HG02588 (cell line): ENCODE results near the gene NDFIP2.
"Not testable (repeated sequence)": the region's sequence is repeated elsewhere in the genome, so short reads cannot be mapped to it uniquely, and the experiment has no call there.

Source experiments
- ATAC-seq: cut with Tn5 transposase; IDR thresholded peaks from one replicate; pipeline ENCODE4 v1.9.1; 2021; ENCODE audit warnings: mild to moderate bottlenecking, moderate library complexity; ENCODE audit not compliant: unreplicated experiment

The NDFIP2 gene

GRCh38 chr13:79585033-79585432, 104.1 kb downstream of the NDFIP2 start:
- ATAC-seq: no peak

GRCh38 chr13:79589603-79590393, 108.8 kb downstream of the NDFIP2 start:
- ATAC-seq: no peak

DNA sequence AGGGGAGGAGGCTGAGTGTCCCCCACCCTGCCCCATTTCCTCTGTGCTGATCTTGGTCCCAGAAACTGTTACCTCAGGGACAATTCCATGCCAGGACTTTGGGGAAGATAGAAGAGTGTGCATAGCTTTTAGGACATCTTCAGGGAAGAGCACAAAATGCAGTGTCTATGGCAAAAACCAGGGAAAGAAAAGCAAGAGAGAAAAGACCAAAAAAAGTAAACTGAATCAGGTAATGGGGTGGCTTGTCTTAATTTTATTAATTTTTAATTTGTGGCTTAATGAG, 109.4 kb downstream of the NDFIP2 start:
- ATAC-seq: no peak

- ATAC-seq: no peak
Observed at GRCh38 chr13:79591493-79591892, 110.5 kb downstream of the NDFIP2 start.

- ATAC-seq: no peak
Observed at GRCh38 chr13:79593121-79593520, 112.2 kb downstream of the NDFIP2 start.

- ATAC-seq: no peak
Observed at GRCh38 chr13:79593641-79594275, 112.8 kb downstream of the NDFIP2 start.

DNA sequence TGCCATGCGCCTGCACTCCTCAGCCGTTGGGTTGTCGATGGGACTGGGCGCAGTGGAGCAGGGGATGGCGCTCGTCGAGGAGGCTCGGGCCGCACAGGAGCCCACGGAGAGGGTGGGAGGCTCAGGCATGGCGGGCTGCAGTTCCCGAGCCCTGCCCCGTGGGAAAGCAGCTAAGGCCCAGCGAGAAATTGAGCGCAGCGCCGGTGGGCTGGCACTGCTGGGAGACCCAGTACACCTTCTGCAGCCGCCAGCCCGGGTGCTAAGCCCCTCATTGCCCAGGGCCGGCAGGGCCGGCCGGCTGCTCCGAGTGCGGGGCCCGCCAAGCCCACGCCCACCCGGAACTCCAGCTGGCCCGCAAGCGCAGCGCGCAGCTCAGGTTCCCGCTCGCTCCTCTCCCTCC, 119.2 kb downstream of the NDFIP2 start:
- not testable (repeated sequence) for ATAC-seq

GRCh38 chr13:79602936-79603335, 122.0 kb downstream of the NDFIP2 start:
- ATAC-seq: no peak

DNA sequence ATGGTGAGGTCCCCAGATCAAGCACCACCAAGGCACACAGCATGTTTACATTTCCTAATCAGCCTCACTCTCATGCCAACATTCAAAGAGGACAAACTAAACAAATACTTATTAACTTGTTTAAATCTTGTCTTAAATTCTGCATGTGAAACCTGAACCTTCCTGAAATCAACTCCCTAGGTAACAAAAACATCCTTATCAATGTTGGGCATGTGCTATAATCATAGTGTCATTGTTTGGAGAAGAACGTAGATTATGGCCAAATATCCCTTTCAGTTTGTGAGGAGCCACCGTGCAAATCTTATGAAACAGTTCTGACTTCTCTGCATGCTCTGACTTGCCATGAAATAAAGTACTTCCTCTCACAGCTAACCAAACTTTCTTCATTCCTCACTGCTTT, 123.8 kb downstream of the NDFIP2 start:
- peak; percentile 49 for ATAC-seq
